Vagina (tissue), 2 donors: Measurements from ENCODE around the gene TMEM169. TPM values are rescaled to one million over a fixed set of nuclear protein-coding genes. Genes with fewer than 3 reads are reported as not detected.

ENCODE experiments used
- DNase-seq, 2 donors: peaks; one replicate each; pipeline ENCODE4 v3.0.0-alpha.2; 2017; ENCODE audit errors: extremely low spot score in 2 of 2
- H3K27ac ChIP-seq: fragments of 200-600 bp; sonication (generic); one replicate; pipeline ENCODE4 v1.5.1; 2019
- H3K27me3 ChIP-seq: fragments of 200-600 bp; sonication (generic); one replicate; pipeline ENCODE4 v1.5.1; 2019
- H3K36me3 ChIP-seq, 2 donors: fragments of 200-600 bp; sonication (generic); one replicate each; pipeline ENCODE4 v1.5.1; 2017 to 2019
- H3K4me1 ChIP-seq: fragments of 200-600 bp; sonication (generic); one replicate; pipeline ENCODE4 v1.5.1; 2019
- H3K4me3 ChIP-seq, 2 donors: fragments of 200-600 bp; sonication (generic); 1 replicate in 1 of 2; 2 replicates in 1 of 2; pipeline ENCODE4 v1.5.1; 2016 to 2019
- H3K9me3 ChIP-seq: fragments of 200-600 bp; sonication (generic); one replicate; pipeline ENCODE4 v1.5.1; 2019
- POLR2A ChIP-seq, 2 donors: fragments of 450-650 bp; IDR thresholded peaks; one replicate each; pipeline ENCODE4 v1.6.1; 2017; ENCODE audit warnings: antibody characterized with exemption in 2 of 2, mild to moderate bottlenecking in 2 of 2, moderate library complexity in 2 of 2
- POLR2AphosphoS5 ChIP-seq, 2 donors: sonication (generic); formaldehyde crosslinking; IDR thresholded peaks; one replicate each; pipeline ENCODE4 v1.9.0; 2017; ENCODE audit warnings: antibody characterized with exemption in 2 of 2, mild to moderate bottlenecking in 2 of 2, low read depth in 1 of 2; ENCODE audit not compliant: insufficient read depth in 1 of 2
- intact Hi-C: fragments of 100-400 bp; cut with DNase I; formaldehyde crosslinking; loops from one replicate; pipeline ENCODE4 v1.15.1; 2023
- total RNA-seq: library from RNA; depleted of rRNA; stranded (reverse); fragments of >200 nt; gene quantifications from one replicate; pipeline ENCODE4 v1.2.3, GENCODE V29; 2016
- TF ChIP-seq, protein P1 (sequence below), 3 experiments: fragments of 450-650 bp in 2 of 3; fragments of 200-600 bp in 1 of 3; sonication (generic) in 1 of 3; IDR thresholded peaks; one replicate each; pipeline ENCODE4 v1.5.1; 2017 to 2019; ENCODE audit warnings: antibody characterized with exemption in 3 of 3, mild to moderate bottlenecking in 2 of 3, moderate library complexity in 2 of 3

The TMEM169 gene
- total RNA-seq, 1 donor from 2014 or later = not detected

DNA sequence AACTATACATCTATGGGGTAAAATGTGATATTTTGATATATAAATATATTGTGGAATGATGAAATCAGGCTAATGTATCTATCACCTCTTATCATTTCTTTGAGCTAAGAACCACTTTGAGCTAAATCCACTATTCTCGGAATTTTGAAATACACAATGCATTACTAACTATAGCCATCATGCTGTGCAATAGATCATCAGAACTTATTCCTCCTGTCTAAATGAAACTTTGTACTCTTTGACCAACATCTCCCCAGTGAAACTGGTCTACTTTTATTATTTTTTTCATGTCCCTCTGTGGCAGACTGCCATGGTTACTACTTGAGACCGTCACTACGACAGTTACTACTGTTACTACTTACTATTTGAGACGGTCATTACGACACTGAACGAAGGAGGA is 11.5 kb upstream of the TMEM169 start:
- intact Hi-C loops = no loop called here
- no peaks in the 10 kb centered on the region for H3K9me3 ChIP-seq

DNA sequence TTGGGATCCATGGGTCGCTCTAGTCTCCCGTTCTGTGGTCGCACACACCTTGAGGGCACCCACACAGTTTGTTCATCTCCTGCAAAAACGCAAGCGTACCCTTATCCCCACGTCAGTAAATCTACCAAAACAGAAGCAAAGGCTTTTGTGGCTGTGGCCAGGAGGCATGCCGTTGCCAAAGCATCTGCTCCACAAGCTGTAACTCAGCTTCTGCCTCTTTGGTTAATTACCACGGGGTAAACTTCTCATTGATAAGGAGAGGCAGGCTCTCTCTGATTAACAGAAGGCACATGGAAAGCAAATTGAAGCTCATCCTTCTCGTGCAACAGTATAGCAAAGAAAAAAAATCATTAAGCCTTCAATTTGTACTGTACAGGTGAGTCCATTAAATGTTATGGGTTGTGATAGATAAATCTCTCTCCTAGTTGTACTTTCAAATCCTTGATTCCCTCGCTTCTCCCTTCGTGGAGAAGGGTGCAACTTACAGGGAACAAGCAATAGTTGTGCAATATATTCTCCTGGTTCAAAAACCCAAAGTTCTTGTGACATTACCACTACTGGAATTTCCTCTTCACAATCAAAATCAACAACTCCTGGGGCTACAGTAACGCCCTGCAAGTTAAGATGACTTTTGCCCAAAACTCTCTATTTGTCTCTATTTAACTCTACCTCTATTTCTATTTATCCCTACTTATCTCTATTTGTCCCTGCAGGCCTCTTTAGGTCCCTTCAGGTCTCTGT is 10.4 kb upstream of the TMEM169 start:
- no peak for DNase-seq
- Histone ChIP-seq H3K36me3 (no peaks in the 10 kb centered on the region), H3K4me1 (no peaks in the 10 kb centered on the region), H3K27ac (no peak overlapping the region), H3K9me3 (no peaks in the 10 kb centered on the region), H3K27me3 (no peaks in the 10 kb centered on the region), H3K4me3 (no peak overlapping the region)
- intact Hi-C loops = no loop called here
- TF ChIP-seq, protein P1, sequence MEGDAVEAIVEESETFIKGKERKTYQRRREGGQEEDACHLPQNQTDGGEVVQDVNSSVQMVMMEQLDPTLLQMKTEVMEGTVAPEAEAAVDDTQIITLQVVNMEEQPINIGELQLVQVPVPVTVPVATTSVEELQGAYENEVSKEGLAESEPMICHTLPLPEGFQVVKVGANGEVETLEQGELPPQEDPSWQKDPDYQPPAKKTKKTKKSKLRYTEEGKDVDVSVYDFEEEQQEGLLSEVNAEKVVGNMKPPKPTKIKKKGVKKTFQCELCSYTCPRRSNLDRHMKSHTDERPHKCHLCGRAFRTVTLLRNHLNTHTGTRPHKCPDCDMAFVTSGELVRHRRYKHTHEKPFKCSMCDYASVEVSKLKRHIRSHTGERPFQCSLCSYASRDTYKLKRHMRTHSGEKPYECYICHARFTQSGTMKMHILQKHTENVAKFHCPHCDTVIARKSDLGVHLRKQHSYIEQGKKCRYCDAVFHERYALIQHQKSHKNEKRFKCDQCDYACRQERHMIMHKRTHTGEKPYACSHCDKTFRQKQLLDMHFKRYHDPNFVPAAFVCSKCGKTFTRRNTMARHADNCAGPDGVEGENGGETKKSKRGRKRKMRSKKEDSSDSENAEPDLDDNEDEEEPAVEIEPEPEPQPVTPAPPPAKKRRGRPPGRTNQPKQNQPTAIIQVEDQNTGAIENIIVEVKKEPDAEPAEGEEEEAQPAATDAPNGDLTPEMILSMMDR (IDR thresholded peaks at IDR 0.05) = no peak
- TF ChIP-seq POLR2AphosphoS5 (IDR thresholded peaks at IDR 0.05; ENCODE audit: insufficient read depth in 1 of 2, low read depth in 1 of 2) (no peak), POLR2A (IDR thresholded peaks at IDR 0.05) (no peak)

More for the DNA sequence above, 11.5 kb upstream of the TMEM169 start:
- Histone ChIP-seq H3K27me3 (no peaks in the 10 kb centered on the region), H3K4me1 (no peaks in the 10 kb centered on the region), H3K4me3 (no peak overlapping the region), H3K27ac (no peak overlapping the region), H3K36me3 (no peaks in the 10 kb centered on the region)
- DNase-seq = no peak
- TF ChIP-seq, protein P1 (IDR thresholded peaks at IDR 0.05) = no peak
- TF ChIP-seq POLR2A (IDR thresholded peaks at IDR 0.05) (no peak), POLR2AphosphoS5 (IDR thresholded peaks at IDR 0.05; ENCODE audit: insufficient read depth in 1 of 2, low read depth in 1 of 2) (no peak)

DNA sequence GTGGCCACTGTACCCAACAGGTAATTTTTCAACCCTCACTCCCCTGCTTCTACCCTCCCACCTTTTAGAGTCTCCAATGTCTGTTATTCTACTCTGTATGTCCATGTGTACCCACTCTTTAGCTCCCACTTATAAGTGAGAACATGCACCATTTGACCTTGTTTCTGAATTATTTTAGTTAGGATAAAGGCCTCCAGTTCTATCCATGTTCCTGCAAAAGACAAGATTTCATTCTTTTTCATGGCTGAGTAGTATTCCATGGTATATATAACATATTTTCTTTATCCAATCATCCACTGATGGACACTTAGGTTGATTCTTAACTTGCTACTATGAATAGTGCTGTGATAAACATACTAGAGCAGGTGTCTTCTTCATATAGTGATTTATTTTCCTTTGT is 9.2 kb upstream of the TMEM169 start:
- TF ChIP-seq POLR2A (IDR thresholded peaks at IDR 0.05) = no peak
- TF ChIP-seq, protein P1 (IDR thresholded peaks at IDR 0.05) = no peak
- no peaks in the 10 kb centered on the region for H3K9me3 ChIP-seq
- H3K27ac ChIP-seq = no peak overlapping the region

DNA sequence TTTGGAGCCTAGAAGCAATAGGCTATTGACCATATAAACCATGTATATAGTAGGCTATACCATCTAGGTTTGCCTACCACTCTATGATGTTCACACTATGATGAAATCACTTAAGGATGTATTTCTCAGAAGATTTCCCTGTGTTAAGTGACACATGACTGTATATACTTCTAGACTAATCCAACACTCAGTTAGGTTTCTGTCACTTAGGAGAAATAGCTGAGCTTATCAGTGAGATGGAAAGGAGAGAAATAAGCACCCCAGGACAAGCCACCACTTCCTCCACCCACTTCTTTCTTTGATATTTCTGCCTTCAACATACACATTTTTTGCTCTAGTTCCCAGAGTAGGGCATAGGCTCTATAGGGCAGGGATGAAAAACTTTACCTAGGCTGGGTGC is 7.9 kb upstream of the TMEM169 start:
- Histone ChIP-seq H3K36me3 (no peaks in the 10 kb centered on the region), H3K4me3 (no peak overlapping the region), H3K27me3 (no peaks in the 10 kb centered on the region), H3K9me3 (no peaks in the 10 kb centered on the region), H3K4me1 (no peaks in the 10 kb centered on the region), H3K27ac (no peak overlapping the region)
- intact Hi-C loops = no loop called here
- no peak for TF ChIP-seq POLR2AphosphoS5 (IDR thresholded peaks at IDR 0.05; ENCODE audit: insufficient read depth in 1 of 2, low read depth in 1 of 2)
- no peak for DNase-seq

More for the DNA sequence above, 9.2 kb upstream of the TMEM169 start:
- no peaks in the 10 kb centered on the region for H3K36me3 ChIP-seq
- intact Hi-C loops = no loop called here
- no peak for DNase-seq
- no peak overlapping the region for H3K4me3 ChIP-seq
- H3K27me3 ChIP-seq = no peaks in the 10 kb centered on the region
- H3K4me1 ChIP-seq = no peaks in the 10 kb centered on the region

DNA sequence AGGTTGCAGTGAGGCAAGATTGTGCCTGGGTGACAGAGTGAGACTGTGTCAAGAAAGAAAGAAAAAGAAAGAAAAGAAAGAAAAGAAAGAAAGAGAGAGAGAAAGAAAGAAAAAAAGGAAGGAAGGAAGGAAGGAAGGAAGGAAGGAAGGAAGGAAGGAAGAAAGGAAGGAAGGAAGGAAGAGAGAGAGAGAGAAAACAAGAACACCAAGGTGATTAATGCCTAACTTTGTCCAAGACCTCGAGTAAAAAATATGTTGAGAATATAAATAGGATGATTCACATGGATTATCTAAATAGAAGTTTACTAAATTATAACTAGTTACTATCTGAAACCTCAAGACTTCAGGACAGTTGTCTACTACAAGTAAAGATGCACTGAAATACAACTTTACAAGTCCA is 7.3 kb upstream of the TMEM169 start:
- Histone ChIP-seq H3K9me3 (no peaks in the 10 kb centered on the region), H3K27ac (no peak overlapping the region), H3K36me3 (no peaks in the 10 kb centered on the region), H3K4me3 (no peak overlapping the region), H3K27me3 (no peaks in the 10 kb centered on the region), H3K4me1 (no peaks in the 10 kb centered on the region)
- TF ChIP-seq POLR2A (IDR thresholded peaks at IDR 0.05) (no peak), POLR2AphosphoS5 (IDR thresholded peaks at IDR 0.05; ENCODE audit: insufficient read depth in 1 of 2, low read depth in 1 of 2) (no peak)
- TF ChIP-seq, protein P1 (IDR thresholded peaks at IDR 0.05) = no peak
- intact Hi-C loops = no loop called here
- DNase-seq = no peak
